IMR-90 (cell line): Measurements from ENCODE around the gene RERE. TPM values are rescaled to one million over a fixed set of nuclear protein-coding genes. Genes with fewer than 3 reads are reported as not detected.
A peak's percentile ranks its signal among the peaks of the same experiment; 100 is the strongest.

ENCODE experiments used
- ATAC-seq: fragments of 200-7000 bp; cut with Tn5 transposase; 2 replicates; pipeline ENCODE4 v1.9.1; 2020; ENCODE audit warnings: low read depth, mild to moderate bottlenecking, moderate library complexity
- BruUV-seq: library from RNA; stranded (reverse); fragments of 400-500 nt; replicated peaks from 2 replicates; lab custom pipeline; 2021; lab: Mats Ljungman, UMichigan
- CTCF ChIA-PET: fragments of 300-600 bp; formaldehyde crosslinking; extraction: SDS; loops from one replicate; lab custom pipeline; 2021; ENCODE audit warnings: antibody characterized with exemption; lab: Yijun Ruan, JAX
- POLR2A ChIA-PET: fragments of 300-600 bp; sonication (Branson Sonifier 250); formaldehyde crosslinking; loops from one replicate; lab custom pipeline; 2022; ENCODE audit warnings: antibody characterized with exemption; ENCODE audit not compliant: unreplicated experiment; lab: Charles Lee
- DNase-seq: peaks from one replicate; pipeline ENCODE4 v3.0.0; 2013
- H2AFZ ChIP-seq: replicated peaks from 2 replicates; pipeline ENCODE3; 2013; ENCODE audit warnings: low read length, mild to moderate bottlenecking; ENCODE audit not compliant: poor library complexity
- H2AK5ac ChIP-seq: 2 replicates; pipeline ENCODE4 v1.6.1; 2013; ENCODE audit warnings: low read depth, low read length, inconsistent platforms
- H2AK9ac ChIP-seq: replicated peaks from 2 replicates; pipeline ENCODE3; 2013; ENCODE audit warnings: mild to moderate bottlenecking, low read depth, low read length, moderate library complexity; ENCODE audit not compliant: poor library complexity
- H2BK120ac ChIP-seq: 2 replicates; pipeline ENCODE4 v1.6.1; 2013; ENCODE audit warnings: low read depth, low read length, inconsistent platforms
- H2BK15ac ChIP-seq: 3 replicates; pipeline ENCODE4 v1.6.1; 2013; ENCODE audit warnings: low read depth, low read length, inconsistent platforms
- H2BK20ac ChIP-seq: 2 replicates; pipeline ENCODE4 v1.6.1; 2013; ENCODE audit warnings: low read depth, mild to moderate bottlenecking, inconsistent platforms, low read length, moderate library complexity
- H2BK5ac ChIP-seq: 2 replicates; pipeline ENCODE4 v1.6.1; 2013; ENCODE audit warnings: mild to moderate bottlenecking, low read depth, low read length, inconsistent platforms; ENCODE audit not compliant: poor library complexity, severe bottlenecking
- H3K14ac ChIP-seq: replicated peaks from 2 replicates; pipeline ENCODE4 v1.6.1; 2013; ENCODE audit warnings: low read depth, low read length, inconsistent platforms
- H3K18ac ChIP-seq: 2 replicates; pipeline ENCODE4 v1.6.1; 2013; ENCODE audit warnings: low read depth, low read length, control low read depth
- H3K23ac ChIP-seq: 2 replicates; pipeline ENCODE4 v1.6.1; 2013; ENCODE audit warnings: low read depth, low read length, inconsistent platforms
- H3K27ac ChIP-seq: 2 replicates; pipeline ENCODE4 v1.5.1; 2013; ENCODE audit warnings: mild to moderate bottlenecking, control low read depth, low read length; ENCODE audit not compliant: insufficient read depth
- H3K27me3 ChIP-seq: 2 replicates; pipeline ENCODE4 v1.6.1; 2013; ENCODE audit warnings: low read length; ENCODE audit not compliant: control insufficient read depth, insufficient read depth
- H3K36me3 ChIP-seq: 2 replicates; pipeline ENCODE4 v1.6.1; 2013; ENCODE audit warnings: low read length, mixed read lengths; ENCODE audit not compliant: control insufficient read depth, insufficient read depth
- H3K4ac ChIP-seq: 2 replicates; pipeline ENCODE4 v1.6.1; 2013; ENCODE audit warnings: low read depth, low read length, inconsistent platforms
- H3K4me1 ChIP-seq: 2 replicates; pipeline ENCODE4 v1.6.1; 2013; ENCODE audit warnings: low read length, mixed read lengths; ENCODE audit not compliant: control insufficient read depth, insufficient read depth
- H3K4me2 ChIP-seq: 2 replicates; pipeline ENCODE4 v1.6.1; 2013; ENCODE audit warnings: low read depth, mild to moderate bottlenecking, control low read depth, low read length, moderate library complexity
- H3K4me3 ChIP-seq: 2 replicates; pipeline ENCODE4 v1.5.1; 2013; ENCODE audit warnings: low read depth, mild to moderate bottlenecking, control low read depth, low read length, moderate library complexity; ENCODE audit not compliant: insufficient read depth
- H3K56ac ChIP-seq: 2 replicates; pipeline ENCODE4 v1.6.1; 2013; ENCODE audit warnings: low read length, inconsistent platforms; ENCODE audit not compliant: insufficient read depth; ENCODE audit errors: extremely low read depth
- H3K79me1 ChIP-seq, 2 experiments: 2 replicates each; pipeline ENCODE4 v1.6.1; 2013; ENCODE audit warnings: low read length in 2 of 2, inconsistent platforms in 1 of 2, low read depth in 1 of 2
- H3K9ac ChIP-seq: 2 replicates; pipeline ENCODE4 v1.6.1; 2013; ENCODE audit warnings: low read depth, low read length, control low read depth
- H3K9me1 ChIP-seq: 2 replicates; pipeline ENCODE4 v1.6.1; 2013; ENCODE audit warnings: low read length, inconsistent platforms; ENCODE audit not compliant: insufficient read depth
- H3K9me3 ChIP-seq: 2 replicates; pipeline ENCODE4 v1.6.1; 2013; ENCODE audit warnings: low read length; ENCODE audit not compliant: control insufficient read depth, insufficient read depth
- H4K20me1 ChIP-seq: 2 replicates; pipeline ENCODE4 v1.6.1; 2013; ENCODE audit warnings: low read length, inconsistent platforms; ENCODE audit not compliant: insufficient read depth
- H4K5ac ChIP-seq: 2 replicates; pipeline ENCODE4 v1.6.1; 2013; ENCODE audit warnings: mild to moderate bottlenecking, low read depth, low read length, control low read depth
- H4K8ac ChIP-seq, 2 experiments: 2 replicates each; pipeline ENCODE4 v1.6.1; 2013; ENCODE audit warnings: low read depth in 2 of 2, low read length in 2 of 2, control low read depth in 1 of 2, inconsistent platforms in 1 of 2
- H4K91ac ChIP-seq: 2 replicates; pipeline ENCODE4 v1.6.1; 2013; ENCODE audit warnings: low read depth, low read length, inconsistent platforms; ENCODE audit not compliant: insufficient read depth
- CEBPB ChIP-seq: IDR thresholded peaks from 2 replicates; pipeline ENCODE4 v1.6.1; 2012; ENCODE audit warnings: low read depth, low read length, improper control_type of control experiment
- CTCF ChIP-seq: conservative IDR thresholded peaks from 2 replicates; pipeline ENCODE4 v1.5.1; 2012; ENCODE audit warnings: mild to moderate bottlenecking, low read depth, low read length, improper control_type of control experiment
- SMC3 ChIP-seq: fragments of 150-350 bp; IDR thresholded peaks from 2 replicates; pipeline ENCODE4 v1.6.1; 2016; ENCODE audit warnings: low read depth, mild to moderate bottlenecking, antibody characterized with exemption, low read length, moderate library complexity
- WGBS, 2 experiments: methylation state at CpG; one replicate each; pipeline versions ENCODE4 v1.1.5 to v1.1.7; 2013; ENCODE audit warnings: missing lambda C conversion rate in 2 of 2; ENCODE audit not compliant: insufficient read length in 1 of 2; ENCODE audit errors: extremely low coverage in 2 of 2; 5-methylcytosine and 5-hydroxymethylcytosine counted together
- dilution Hi-C: fragments of 300-500 bp; cut with HindIII; formaldehyde crosslinking; loops from one replicate; pipeline ENCODE4 v1.14.3; 2018; ENCODE audit warnings: low sequenced_read_pairs; ENCODE audit not compliant: unreplicated experiment
- in situ Hi-C: fragments of 300-500 bp; cut with MboI; formaldehyde crosslinking; loops from 3 replicates; pipeline ENCODE4 v1.14.3; 2019; ENCODE audit warnings: low sequenced_read_pairs, inconsistent platforms, mixed read lengths
- intact Hi-C: fragments of 100-400 bp; cut with micrococcal nuclease; formaldehyde crosslinking; loops from 2 replicates; pipeline ENCODE4 v1.10.0; 2022
- polyA plus RNA-seq, 3 experiments: library from polyadenylated mRNA; depleted of rRNA; stranded (reverse); fragments of >200 nt; gene quantifications; 2 replicates each; pipeline ENCODE4 v1.2.3, GENCODE V29; 2012; ENCODE audit warnings: low replicate concordance in 1 of 3
- total RNA-seq: library from RNA; depleted of rRNA; stranded (reverse); fragments of >200 nt; gene quantifications from 2 replicates; pipeline ENCODE4 v1.2.3, GENCODE V29; 2012

RERE gene
- total and polyA plus RNA-seq, 2 of the 4 experiments (the other 2 are of a cell fraction), result 11.5 to 25.1 TPM

GRCh38 chr1:8718850-8719361, 98.5 kb downstream of the RERE start:
- H2AK9ac ChIP-seq, result no peak overlapping the region
- no TSS peak for BruUV-seq
- H2AFZ ChIP-seq, result peak overlapping the region; percentile 35
- peak overlapping the region; percentile 85 for H2AK5ac ChIP-seq
- H3K4ac ChIP-seq, result peak overlapping the region; percentile 74
- H3K14ac ChIP-seq, result peak overlapping the region; percentile 77
- peaks cover 3% of the 10 kb centered on the region; the same call in 1 of the 2 replicates for H3K9me1 ChIP-seq
- in situ Hi-C loops (loop anchor here (25.0 kb wide), 1 partner anchor 732 kb away; no protein-coding TSS in a partner anchor), intact Hi-C loops (no loop called here), dilution Hi-C loops (no loop called here)
- H4K5ac ChIP-seq, result peak overlapping the region; percentile 42; the same call in 1 of the 2 replicates
- ChIA-PET POLR2A (no interaction called here), CTCF (interaction anchor here (1.1 kb wide), 2 partner anchors 15 to 130 kb away, joined by 5 to 6 read pairs; no protein-coding TSS in a partner anchor)
- H3K27ac ChIP-seq, result peak overlapping the region; percentile 1; the same call in 1 of the 2 replicates
- DNase-seq, result no peak
- peak overlapping the region; percentile 32 for H2BK5ac ChIP-seq
- no peak overlapping the region for H3K9ac ChIP-seq
- no CpG with 5 or more reads among the region's 3 CpGs for WGBS, 2 experiments
- H3K18ac ChIP-seq, result peak overlapping the region; percentile 90; the same call in 1 of the 2 replicates
- H4K91ac ChIP-seq, result peak overlapping the region; percentile 70; the same call in 1 of the 2 replicates
- H3K27me3 ChIP-seq, result no peaks in the 10 kb centered on the region
- ATAC-seq, result peak; percentile 43
- no peaks in the 10 kb centered on the region for H3K9me3 ChIP-seq
- H3K79me1 ChIP-seq, result peaks cover 19 to 59% of the 10 kb centered on the region in 2 experiments
- peak overlapping the region; percentile 85; the same call in 2 of the 3 replicates for H2BK15ac ChIP-seq
- H3K4me1 ChIP-seq, result peaks cover 22% of the 10 kb centered on the region
- peak overlapping the region; percentile 68; the same call in 1 of the 2 replicates for H2BK20ac ChIP-seq
- H4K8ac ChIP-seq, result peak overlapping the region; percentile 15 to 80
- H3K4me3 ChIP-seq, result no peak overlapping the region
- H3K23ac ChIP-seq, result peak overlapping the region; percentile 50; the same call in 1 of the 2 replicates
- peak overlapping the region; percentile 57 for H2BK120ac ChIP-seq
- no peak overlapping the region for H3K4me2 ChIP-seq
- H4K20me1 ChIP-seq, result no peaks in the 10 kb centered on the region
- no peaks in the 10 kb centered on the region for H3K36me3 ChIP-seq
- TF ChIP-seq SMC3, result peak; percentile 19; the same call in 1 of the 2 replicates
- no peak for TF ChIP-seq CEBPB
- peak; percentile 34 for TF ChIP-seq CTCF
- H3K56ac ChIP-seq, result no peak overlapping the region
